ENCODE measurements around the gene ABCA4.
"Not testable (repeated sequence)": the region's sequence is repeated elsewhere in the genome, so short reads cannot be mapped to it uniquely, and the experiment has no call there.

ABCA4 gene

GRCh38 chr1:93999840-94000415 is 121.0 kb downstream of the ABCA4 start:
- no peak for FAIRE-seq

- not testable (repeated sequence) for FAIRE-seq
These were observed 122.4 kb downstream of the ABCA4 start for GRCh38 chr1:93998532-93998931.

GRCh38 chr1:93997756-93998155 is 123.2 kb downstream of the ABCA4 start:
- no peak for FAIRE-seq

GRCh38 chr1:93995837-93996536 is 125.0 kb downstream of the ABCA4 start:
- no peak for FAIRE-seq

GRCh38 chr1:93993731-93994130 is 127.2 kb downstream of the ABCA4 start:
- FAIRE-seq, result no peak

GRCh38 chr1:93992954-93993353 is 128.0 kb downstream of the ABCA4 start:
- FAIRE-seq, result no peak

GRCh38 chr1:93992190-93992589 is 128.8 kb downstream of the ABCA4 start:
- FAIRE-seq, result no peak

- FAIRE-seq, result no peak
These were observed 129.7 kb downstream of the ABCA4 start for GRCh38 chr1:93991271-93991670.

GRCh38 chr1:93990477-93990876 is 130.5 kb downstream of the ABCA4 start:
- FAIRE-seq, result not testable (repeated sequence)

GRCh38 chr1:93990010-93990409 is 130.9 kb downstream of the ABCA4 start:
- no peak for FAIRE-seq

- FAIRE-seq, result no peak
These were observed 131.3 kb downstream of the ABCA4 start for GRCh38 chr1:93989601-93990000.

GRCh38 chr1:93988634-93989350 is 132.2 kb downstream of the ABCA4 start:
- FAIRE-seq, result no peak

GRCh38 chr1:93981274-93981667 is 139.7 kb downstream of the ABCA4 start:
- no peak for FAIRE-seq

- FAIRE-seq, result no peak
These were observed 140.4 kb downstream of the ABCA4 start for GRCh38 chr1:93980320-93981273.

GRCh38 chr1:93979718-93980319 is 141.1 kb downstream of the ABCA4 start:
- FAIRE-seq, result no peak

GRCh38 chr1:93979040-93979717 is 141.8 kb downstream of the ABCA4 start:
- FAIRE-seq, result no peak

GRCh38 chr1:93977598-93977945 is 143.4 kb downstream of the ABCA4 start:
- FAIRE-seq, result no peak

- FAIRE-seq, result no peak
These were observed 144.0 kb downstream of the ABCA4 start for GRCh38 chr1:93976711-93977597.

GRCh38 chr1:93976291-93976690 is 144.7 kb downstream of the ABCA4 start:
- no peak for FAIRE-seq

- FAIRE-seq, result no peak
These were observed 148.6 kb downstream of the ABCA4 start for GRCh38 chr1:93972341-93972740.

GRCh38 chr1:93969887-93970286 is 151.1 kb downstream of the ABCA4 start:
- FAIRE-seq, result no peak

Measured in TTC549 (cell line).